Right renal cortex interstitium (tissue), 3 donors: ENCODE data around the gene PRODH2. TPM values are rescaled to one million over a fixed set of nuclear protein-coding genes. Genes with fewer than 3 reads are reported as not detected.
"Not testable (repeated sequence)": the region's sequence is repeated elsewhere in the genome, so short reads cannot be mapped to it uniquely, and the experiment has no call there.

ENCODE experiments used
- DNase-seq, 3 donors: peaks; one replicate each; pipeline ENCODE4 v3.0.0-alpha.2; 2013; ENCODE audit warnings: low read depth in 3 of 3, low spot score in 2 of 3
- polyA plus RNA-seq, 3 donors: library from polyadenylated mRNA; unstranded; fragments of 120-200 nt; gene quantifications; one replicate each; pipeline ENCODE4 v1.2.1, GENCODE V29; 2013; ENCODE audit not compliant: insufficient read length in 3 of 3

PRODH2 gene
- polyA plus RNA-seq, 3 donors, result 21.0 to 30.4 (median 24.1) TPM

DNA sequence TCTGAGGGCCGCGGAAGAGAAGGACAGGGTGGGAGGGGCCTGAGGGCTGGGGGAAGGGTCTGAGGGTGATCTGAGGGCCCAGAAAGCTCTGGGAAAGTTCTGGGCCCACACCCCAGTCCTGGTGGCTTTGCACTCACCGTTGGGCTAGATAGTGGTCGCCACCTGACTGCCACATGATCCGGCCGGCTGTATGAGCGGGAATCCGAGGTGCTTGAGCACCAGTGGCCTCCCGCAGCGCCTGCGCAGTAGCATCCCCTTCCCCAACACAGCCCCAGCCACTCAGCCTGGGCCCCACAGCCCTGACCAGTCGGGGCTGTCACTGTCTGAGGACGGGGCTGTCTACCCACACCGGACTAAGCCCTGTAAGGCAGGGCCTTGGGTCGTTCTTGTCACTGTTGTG, 15.0 kb downstream of the PRODH2 start:
- DNase-seq, result no peak

GRCh38 chr19:35796645-35797542, 15.8 kb downstream of the PRODH2 start:
- DNase-seq, result no peak

DNA sequence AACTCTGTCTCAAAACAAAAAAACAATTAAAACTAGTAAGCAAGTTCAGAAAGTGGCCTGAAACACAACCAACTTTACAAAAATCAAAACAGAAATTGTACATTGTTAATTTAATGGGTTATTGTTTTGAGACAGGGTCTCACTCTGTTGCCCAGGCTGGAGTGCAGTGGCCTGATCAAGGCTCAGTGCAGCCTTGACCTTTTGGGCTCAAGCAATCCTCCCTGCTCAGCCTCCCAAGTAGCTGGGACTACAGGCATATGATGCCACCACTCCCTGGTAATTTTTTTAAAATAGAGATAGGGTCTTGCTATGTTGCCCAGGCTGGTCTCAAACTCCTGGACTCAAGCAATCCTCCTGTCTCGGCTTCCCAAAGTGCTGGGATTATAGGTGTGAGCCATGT, 17.1 kb downstream of the PRODH2 start:
- DNase-seq, result not testable (repeated sequence)

DNA sequence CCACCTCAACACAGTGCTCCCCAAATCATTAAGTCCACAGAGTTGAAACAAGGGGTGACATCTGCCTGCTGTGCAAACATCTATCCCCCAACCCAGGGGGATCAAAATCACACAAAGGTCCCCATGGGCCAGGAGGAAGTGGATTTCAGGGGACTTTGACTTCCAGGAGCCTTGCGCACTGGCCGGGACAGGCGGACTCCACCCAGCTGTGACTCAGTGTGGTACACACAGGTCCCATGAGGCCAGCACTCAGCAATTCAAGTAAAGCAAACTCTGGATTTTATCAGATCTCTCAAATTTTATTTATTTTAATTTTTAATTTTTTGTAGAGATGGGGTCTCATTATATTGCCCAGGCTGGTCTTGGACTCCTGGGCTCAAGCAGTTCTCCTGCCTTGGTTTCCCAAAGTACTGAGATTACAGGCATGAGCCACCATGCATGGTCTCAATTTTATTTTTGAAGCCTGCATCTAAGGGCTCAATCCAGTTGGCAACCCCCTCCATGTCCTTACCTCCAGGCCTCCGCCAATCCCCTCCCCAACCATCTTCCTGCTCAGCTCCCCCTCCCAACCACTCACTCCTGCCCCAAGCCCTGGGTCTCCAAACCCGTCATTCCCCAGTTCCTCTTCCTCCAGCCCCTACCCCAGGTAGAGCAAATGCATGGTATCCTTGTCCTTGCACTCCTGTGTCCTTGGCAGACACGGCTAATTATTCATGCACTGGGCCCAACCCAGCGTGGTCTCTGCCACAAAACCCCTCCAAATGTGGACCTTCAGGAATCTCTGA, 19.1 kb downstream of the PRODH2 start:
- DNase-seq, result no peak

GRCh38 chr19:35792888-35793287, 19.8 kb downstream of the PRODH2 start:
- DNase-seq, result no peak

DNA sequence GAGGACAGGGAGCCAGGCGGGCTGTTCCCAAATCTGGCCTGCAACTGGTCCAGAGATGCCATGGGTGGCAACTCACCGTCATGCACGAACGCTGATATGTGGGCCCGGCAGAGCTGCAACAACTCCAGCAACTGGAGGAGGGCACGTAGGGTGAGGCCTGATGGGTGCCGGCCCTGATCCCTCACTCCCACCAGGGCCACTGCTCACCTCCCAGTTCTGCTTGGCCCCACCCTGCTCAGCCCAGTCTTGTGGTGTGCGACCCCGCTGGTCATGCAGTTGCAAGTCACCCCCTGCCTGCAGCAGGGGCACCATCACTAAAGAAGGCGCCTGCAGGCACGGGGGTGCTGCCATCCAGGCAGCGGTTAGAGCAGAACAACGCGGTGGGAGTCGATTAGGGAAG, 20.3 kb downstream of the PRODH2 start:
- DNase-seq, result no peak

- no peak for DNase-seq
Observed at GRCh38 chr19:35791814-35792279, 20.8 kb downstream of the PRODH2 start.

DNA sequence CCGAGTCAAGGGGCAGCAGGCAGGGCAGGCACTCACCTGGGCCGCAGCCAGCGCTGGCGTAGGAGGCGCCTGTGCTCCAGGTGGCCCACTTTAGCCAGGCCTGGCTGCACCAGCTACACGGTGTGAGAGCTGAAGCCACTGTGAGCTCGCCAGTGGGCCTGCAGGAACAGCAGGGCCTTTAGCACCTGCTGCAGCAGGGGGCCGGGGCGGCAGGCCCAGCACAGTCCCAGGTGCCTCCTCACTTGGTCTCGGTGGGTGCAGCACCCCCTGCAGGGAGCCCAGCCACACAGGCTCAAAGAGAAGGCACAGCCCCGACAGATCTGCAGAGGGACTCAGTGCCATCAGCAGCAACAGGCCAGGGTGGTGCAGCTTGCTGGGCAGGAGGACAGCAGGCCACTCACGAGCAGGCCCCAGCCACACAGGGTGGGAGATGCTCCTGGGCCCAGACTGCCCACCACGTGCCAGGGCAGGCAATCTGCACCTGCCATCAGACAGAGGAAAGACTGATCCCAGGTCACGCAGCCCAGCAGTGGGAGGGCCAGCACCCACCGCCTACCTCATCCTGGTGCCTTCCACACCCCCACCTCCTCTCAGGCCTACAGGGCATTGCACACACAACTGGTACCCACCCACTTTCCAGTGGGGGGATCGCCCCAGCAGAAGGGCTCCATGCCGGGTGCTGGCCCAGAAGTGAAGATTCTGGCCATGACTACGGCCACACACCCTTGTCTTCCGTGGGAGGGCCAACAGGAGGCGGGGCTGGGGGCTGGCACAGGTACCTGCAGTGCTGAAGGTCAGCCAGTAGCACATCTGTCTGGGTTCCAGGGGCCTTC, 21.4 kb downstream of the PRODH2 start:
- no peak for DNase-seq

- DNase-seq, result no peak
Observed at GRCh38 chr19:35789978-35790944, 22.4 kb downstream of the PRODH2 start.

GRCh38 chr19:35789195-35789977, 23.3 kb downstream of the PRODH2 start:
- DNase-seq, result no peak

GRCh38 chr19:35788205-35788960, 24.3 kb downstream of the PRODH2 start:
- no peak for DNase-seq

GRCh38 chr19:35787227-35787799, 25.3 kb downstream of the PRODH2 start:
- DNase-seq, result no peak

GRCh38 chr19:35786299-35787160, 26.1 kb downstream of the PRODH2 start:
- no peak for DNase-seq

- DNase-seq, result no peak
Observed at GRCh38 chr19:35785339-35785627, 27.4 kb downstream of the PRODH2 start.

DNA sequence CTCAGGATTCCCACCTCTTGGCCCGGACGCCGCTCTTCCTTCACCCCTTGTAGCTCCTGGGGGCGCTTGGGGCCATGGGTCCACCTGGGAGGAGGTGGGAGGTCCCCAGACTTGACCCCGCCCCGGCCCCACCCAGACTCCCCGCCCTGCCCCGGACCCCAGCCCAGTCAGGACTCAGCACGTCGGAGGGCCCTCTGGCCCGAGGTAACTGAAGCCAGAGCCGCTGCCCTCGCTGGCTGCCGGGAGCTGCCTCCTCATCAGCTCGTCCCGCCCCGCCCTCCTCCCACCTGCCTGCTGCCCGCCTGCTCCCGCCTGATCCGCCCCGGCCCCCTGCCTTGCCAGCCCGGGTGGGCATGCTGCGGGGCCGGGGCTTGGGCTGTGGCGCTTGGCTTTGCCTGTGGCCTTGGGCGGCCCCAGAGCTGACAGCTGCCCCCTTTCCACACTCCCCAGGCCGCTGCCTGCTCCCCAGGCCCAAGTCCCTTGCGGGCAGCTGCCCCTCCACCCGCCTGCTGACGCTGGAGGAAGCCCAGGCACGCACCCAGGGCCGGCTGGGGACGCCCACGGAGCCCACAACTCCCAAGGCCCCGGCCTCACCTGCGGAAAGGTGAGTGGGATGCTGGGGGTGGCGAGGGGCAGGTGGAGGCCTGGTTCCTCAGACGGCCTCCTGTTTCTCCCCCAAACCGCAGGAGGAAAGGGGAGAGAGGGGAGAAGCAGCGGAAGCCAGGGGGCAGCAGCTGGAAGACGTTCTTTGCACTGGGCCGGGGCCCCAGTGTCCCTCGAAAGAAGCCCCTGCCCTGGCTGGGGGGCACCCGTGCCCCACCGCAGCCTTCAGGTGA, 27.9 kb downstream of the PRODH2 start:
- DNase-seq, result no peak
